IPS-NIHi7 (cell line): ENCODE data around the gene EIF4E2.
"Not testable (repeated sequence)": the region's sequence is repeated elsewhere in the genome, so short reads cannot be mapped to it uniquely, and the experiment has no call there.

Experiments used
- DNase-seq: peaks from one replicate; pipeline ENCODE4 v3.0.0; 2012; ENCODE audit warnings: mixed read lengths; ENCODE audit errors: extremely low spot score

The EIF4E2 gene

GRCh38 chr2:232522623-232523401, 27.7 kb upstream of the EIF4E2 start:
- DNase-seq = no peak

GRCh38 chr2:232523402-232523681, 27.1 kb upstream of the EIF4E2 start:
- no peak for DNase-seq

- DNase-seq = peak; percentile 86
Measured at GRCh38 chr2:232523682-232524597, 26.5 kb upstream of the EIF4E2 start.

- no peak for DNase-seq
Measured at GRCh38 chr2:232524771-232525170, 25.7 kb upstream of the EIF4E2 start.

GRCh38 chr2:232525199-232525598, 25.3 kb upstream of the EIF4E2 start:
- DNase-seq = no peak

GRCh38 chr2:232525791-232526371, 24.6 kb upstream of the EIF4E2 start, which contains the start of gene CHRND:
TSS of gene CHRND (plus strand) at chr2:232526160. CDS start at chr2:232526216, 56 bp downstream.
- peak; percentile 58 for DNase-seq

GRCh38 chr2:232526372-232526941, 24.0 kb upstream of the EIF4E2 start:
- no peak for DNase-seq

GRCh38 chr2:232527905-232528470, 22.5 kb upstream of the EIF4E2 start:
- DNase-seq = no peak

- no peak for DNase-seq
Measured at GRCh38 chr2:232528746-232529460, 21.6 kb upstream of the EIF4E2 start.

- DNase-seq = no peak
Measured at GRCh38 chr2:232529806-232530547, 20.5 kb upstream of the EIF4E2 start.

GRCh38 chr2:232530626-232531260, 19.7 kb upstream of the EIF4E2 start:
- no peak for DNase-seq

- no peak for DNase-seq
Measured at GRCh38 chr2:232532419-232532818, 18.1 kb upstream of the EIF4E2 start.

GRCh38 chr2:232532821-232533220, 17.7 kb upstream of the EIF4E2 start:
- not testable (repeated sequence) for DNase-seq

- DNase-seq = no peak
Measured at GRCh38 chr2:232533944-232534710, 16.4 kb upstream of the EIF4E2 start.

GRCh38 chr2:232534940-232535651, 15.4 kb upstream of the EIF4E2 start:
- DNase-seq = no peak

GRCh38 chr2:232535761-232536530, 14.5 kb upstream of the EIF4E2 start:
- no peak for DNase-seq

- peak; percentile 87 for DNase-seq
Measured at GRCh38 chr2:232537079-232537478, 13.4 kb upstream of the EIF4E2 start.

- DNase-seq = no peak
Measured at GRCh38 chr2:232537499-232537898, 13.0 kb upstream of the EIF4E2 start.
